ENCODE data around the gene ID3. TPM values are rescaled to one million over a fixed set of nuclear protein-coding genes. Genes with fewer than 3 reads are reported as not detected.
A peak's percentile ranks its signal among the peaks of the same experiment; 100 is the strongest.

ID3 gene
- total RNA-seq, 2 experiments from 2014 or later: 14.7 to 14.8 TPM

DNA sequence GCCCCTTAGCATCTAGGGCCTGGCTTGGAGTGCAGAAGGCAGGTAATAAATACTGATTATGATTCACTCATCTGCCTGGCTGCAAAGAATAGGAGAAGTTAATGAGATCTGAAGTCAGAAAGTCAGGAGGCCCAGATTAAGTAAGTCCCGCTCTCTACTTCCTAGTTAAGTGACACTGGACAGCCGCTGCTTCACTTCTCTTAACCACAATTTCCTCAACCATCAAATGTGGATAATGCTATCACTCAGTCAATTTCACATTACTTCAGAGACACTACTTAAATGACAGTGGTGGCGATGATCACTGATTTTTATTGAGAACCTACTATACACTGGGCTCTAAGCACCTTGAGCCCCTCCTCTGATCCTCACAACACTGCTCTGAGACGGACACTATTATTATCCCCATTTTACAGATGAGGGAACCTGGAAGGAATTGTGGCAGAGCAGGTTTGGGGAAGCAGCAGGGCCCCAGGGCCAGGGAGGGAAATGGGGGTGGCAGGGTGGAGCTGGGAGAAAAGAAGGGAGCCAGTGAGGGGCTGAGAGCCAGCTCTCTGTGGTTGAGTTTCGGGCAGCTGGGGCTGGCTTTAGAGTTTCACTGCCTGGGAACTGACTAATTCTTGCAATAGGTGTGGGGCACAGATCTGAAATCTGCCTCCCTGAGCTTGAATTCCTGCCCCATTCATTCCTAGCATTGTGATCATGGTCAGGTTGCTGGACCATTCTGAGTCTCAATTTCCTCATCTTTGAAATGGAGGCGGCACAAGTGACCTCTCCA is 25.9 kb downstream of the ID3 start:
- peaks cover 2% of the 10 kb centered on the region for H3K27me3 Mint-ChIP-seq
- H3K27ac Mint-ChIP-seq: peak overlapping the region; percentile 75
- H3K9me3 Mint-ChIP-seq: no peaks in the 10 kb centered on the region
- peaks cover 56% of the 10 kb centered on the region for H3K4me1 Mint-ChIP-seq
- ChIA-PET POLR2A (interaction anchor here (1.4 to 15.2 kb wide), 6 partner anchors 8 to 36 kb away, joined by 3 to 121 read pairs (median 12); no protein-coding TSS in a partner anchor), CTCF (interaction anchor here (0.7 to 4.6 kb wide), 5 partner anchors 7 to 104 kb away, joined by 3 to 19 read pairs (median 5); no protein-coding TSS in a partner anchor)
- peak overlapping the region; percentile 6 for H3K4me3 Mint-ChIP-seq
- H3K36me3 Mint-ChIP-seq (ENCODE audit: low read depth): peaks cover 22% of the 10 kb centered on the region
- DNase-seq: no peak

DNA sequence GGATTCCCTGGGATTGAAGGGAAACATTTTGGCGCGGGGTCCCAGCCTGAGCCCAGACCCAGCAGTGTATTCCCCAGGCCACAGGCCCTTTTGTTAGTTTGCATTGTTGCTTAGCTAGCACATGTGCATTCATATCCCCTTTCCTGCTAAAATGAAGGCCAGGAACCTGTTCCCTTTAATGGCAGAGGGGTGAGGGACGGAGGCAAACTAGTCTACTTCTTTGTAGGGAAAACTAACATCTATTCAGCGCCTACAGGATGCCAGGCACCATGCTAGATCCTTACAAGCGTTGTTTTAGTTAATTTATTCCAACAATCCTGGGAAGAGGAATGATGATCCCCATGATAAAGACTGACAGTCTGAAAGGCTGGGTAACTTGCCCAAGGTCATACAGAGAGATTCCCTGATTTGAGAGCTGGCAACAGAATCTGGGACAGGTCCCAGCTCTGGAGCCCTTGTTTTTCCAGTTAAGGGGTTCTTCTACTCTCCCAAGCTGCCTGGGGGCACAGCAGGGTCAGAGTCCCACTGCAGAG is 27.7 kb downstream of the ID3 start:
- H3K4me3 Mint-ChIP-seq: peak overlapping the region; percentile 95
- CTCF ChIA-PET: interaction anchor here (0.7 to 12.4 kb wide), 8 partner anchors 9 to 1343 kb away, joined by 3 to 192 read pairs (median 8); no protein-coding TSS in a partner anchor

DNA sequence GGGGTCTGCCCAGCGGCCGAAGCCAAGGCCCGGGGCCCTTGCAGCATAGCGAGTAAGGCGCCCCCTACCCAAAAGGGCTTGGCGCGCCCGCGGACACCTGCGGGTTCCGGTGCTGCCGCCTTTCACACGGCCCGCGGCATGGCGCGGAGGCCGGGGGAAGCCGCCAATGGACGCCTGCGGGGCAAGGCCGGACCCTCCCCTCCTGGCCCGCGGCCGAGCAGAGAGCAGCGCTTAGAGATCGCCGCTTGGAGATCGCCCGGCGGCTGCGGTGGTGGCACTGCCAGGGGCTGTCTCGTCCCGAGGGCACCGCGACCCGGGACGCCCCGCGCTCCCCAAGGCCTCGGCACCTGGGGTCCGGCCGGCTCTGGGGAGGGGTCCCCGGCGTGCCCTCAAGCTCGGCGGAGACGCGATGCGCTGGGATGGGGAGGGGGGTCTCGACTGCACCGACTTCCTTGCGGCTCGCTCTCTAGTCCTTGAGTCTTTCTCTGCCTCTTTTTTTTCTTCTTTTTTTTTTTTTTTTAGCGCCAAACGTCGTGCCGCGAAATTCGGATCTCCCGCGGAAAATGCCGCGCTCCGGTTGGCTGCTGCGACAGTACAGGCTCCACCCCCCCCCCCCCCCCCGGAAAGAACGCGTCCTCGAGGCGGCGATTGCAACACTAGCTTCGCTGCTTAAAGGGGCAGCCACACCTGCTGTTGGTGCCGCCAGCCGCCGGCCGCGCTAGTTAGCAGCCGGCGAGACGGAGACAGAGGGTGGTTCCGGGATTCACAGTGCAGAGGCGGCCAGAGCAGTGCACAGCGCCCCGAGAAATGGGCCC is 28.3 kb downstream of the ID3 start, which contains the start of gene E2F2:
E2F2 (minus strand) TSS at position 487 of the 815 bp plus-strand sequence; CDS start at position 47, 440 bp downstream.
- Mint-ChIP-seq H3K27ac (peak within 1 kb of the TSS; percentile 97), H3K9me3 (no peaks in the 10 kb centered on the region), H3K36me3 (ENCODE audit: low read depth) (peaks cover 46% of the 10 kb centered on the region), H3K4me3 (peak within 1 kb of the TSS; percentile 99), H3K4me1 (peaks cover 72% of the 10 kb centered on the region), H3K27me3 (peaks cover 2% of the 10 kb centered on the region)
- POLR2A ChIA-PET: interaction anchor here (0.8 to 15.2 kb wide), 21 partner anchors 8 to 429 kb away, joined by 3 to 121 read pairs (median 7); partner anchors contain the start of genes ELOA, HNRNPR, ID3 and PNRC2
- peak; percentile 88 for DNase-seq
- CTCF ChIA-PET: interaction anchor here (0.7 to 12.4 kb wide), 7 partner anchors 9 to 1343 kb away, joined by 3 to 192 read pairs (median 12); no protein-coding TSS in a partner anchor

More for the DNA sequence above, 27.7 kb downstream of the ID3 start:
- POLR2A ChIA-PET: interaction anchor here (0.9 to 15.2 kb wide), 20 partner anchors 9 to 428 kb away, joined by 3 to 121 read pairs (median 6); partner anchors contain the start of genes ELOA, HNRNPR, ID3 and PNRC2
- peaks cover 65% of the 10 kb centered on the region for H3K4me1 Mint-ChIP-seq
- peaks cover 2% of the 10 kb centered on the region for H3K27me3 Mint-ChIP-seq
- no peaks in the 10 kb centered on the region for H3K9me3 Mint-ChIP-seq
- DNase-seq: no peak
- peak overlapping the region; percentile 93 for H3K27ac Mint-ChIP-seq
- peaks cover 40% of the 10 kb centered on the region for H3K36me3 Mint-ChIP-seq (ENCODE audit: low read depth)

DNA sequence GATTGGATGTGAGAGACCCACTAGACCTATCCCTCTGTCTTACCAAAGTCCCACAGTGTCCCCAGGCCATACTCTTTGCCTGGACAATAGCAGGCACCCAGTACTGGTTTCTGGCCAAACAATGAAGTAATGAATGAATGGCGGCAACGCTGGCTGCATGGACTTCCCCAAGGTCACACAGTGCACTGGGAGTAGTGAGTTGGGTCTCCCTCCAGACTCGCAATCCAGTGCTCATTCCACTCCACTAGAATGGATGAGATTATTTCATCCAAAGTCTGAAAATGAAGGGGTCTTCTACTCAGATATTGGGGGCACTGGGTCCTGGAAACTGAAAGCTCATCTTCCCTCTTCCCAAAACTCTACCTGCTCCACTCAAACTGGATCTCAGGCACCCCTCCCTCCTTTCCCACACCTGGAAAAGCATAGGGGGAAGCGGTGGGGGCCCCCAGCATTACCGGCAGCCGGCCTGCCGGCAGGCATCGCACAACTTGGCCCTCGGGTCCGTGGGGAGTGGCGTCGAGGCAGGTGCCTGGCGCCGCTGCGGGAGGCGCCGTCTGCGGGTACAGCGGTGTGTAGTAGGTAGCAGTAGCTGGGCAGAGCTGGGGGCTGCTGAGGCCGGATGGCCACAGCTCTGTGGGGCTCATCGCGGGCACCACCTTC is 29.1 kb downstream of the ID3 start:
- POLR2A ChIA-PET: interaction anchor here (0.8 to 15.2 kb wide), 21 partner anchors 9 to 430 kb away, joined by 3 to 121 read pairs (median 9); partner anchors contain the start of genes ELOA, HNRNPR, ID3 and PNRC2
- DNase-seq: no peak
- peak overlapping the region; percentile 97 for H3K27ac Mint-ChIP-seq
- CTCF ChIA-PET: interaction anchor here (0.6 to 12.4 kb wide), 7 partner anchors 10 to 107 kb away, joined by 3 to 192 read pairs (median 12); no protein-coding TSS in a partner anchor
- peaks cover 52% of the 10 kb centered on the region for H3K36me3 Mint-ChIP-seq (ENCODE audit: low read depth)
- H3K4me3 Mint-ChIP-seq: peak overlapping the region; percentile 99
- H3K27me3 Mint-ChIP-seq: no peaks in the 10 kb centered on the region
- H3K4me1 Mint-ChIP-seq: peaks cover 74% of the 10 kb centered on the region
- H3K9me3 Mint-ChIP-seq: no peaks in the 10 kb centered on the region

DNA sequence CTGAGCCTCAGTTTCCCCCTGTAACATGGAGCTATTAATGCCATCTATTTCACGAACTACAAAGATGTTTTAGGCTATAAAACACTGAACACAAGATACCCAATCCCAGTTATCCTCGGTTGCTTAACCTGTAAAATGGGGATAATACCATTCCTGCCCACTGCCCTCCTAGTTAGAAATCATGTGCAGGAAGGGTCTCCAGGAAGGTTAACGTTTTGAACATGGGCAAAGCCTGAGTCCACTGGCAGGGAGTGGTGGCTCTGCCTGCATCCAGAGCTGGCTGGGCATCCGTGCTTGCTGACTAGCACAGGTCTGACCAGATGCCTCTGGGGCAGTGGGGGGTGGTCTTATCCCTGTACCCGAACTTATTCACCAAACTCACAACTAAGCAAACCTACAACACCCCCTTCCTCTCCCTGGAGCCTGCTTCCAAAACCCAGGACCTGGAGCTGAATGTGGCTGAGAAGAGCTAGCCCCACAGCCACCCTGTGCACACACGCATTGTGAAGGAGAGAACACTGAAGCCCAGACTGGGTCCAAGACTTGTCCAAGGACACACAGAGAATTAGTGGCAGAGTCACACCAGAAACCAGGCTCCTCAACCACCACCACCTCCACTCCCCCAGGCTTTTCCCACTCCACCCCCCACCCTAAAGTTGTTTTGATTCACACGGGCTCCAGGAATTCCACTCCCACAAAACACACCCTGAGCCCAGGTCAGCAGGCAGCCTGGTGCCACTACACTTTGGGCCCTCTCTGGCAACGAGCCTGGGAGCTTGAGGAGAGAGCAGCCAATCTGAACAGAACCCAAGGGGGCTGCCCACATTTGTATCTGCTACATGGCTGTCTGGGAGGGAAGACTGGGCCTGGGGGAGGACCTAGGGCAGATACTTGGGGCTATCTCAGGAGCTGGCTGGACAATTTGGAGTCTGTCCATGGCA is 29.9 kb downstream of the ID3 start:
- ChIA-PET POLR2A (interaction anchor here (0.6 to 15.2 kb wide), 25 partner anchors 8 to 975 kb away, joined by 3 to 122 read pairs (median 11); partner anchors contain the start of genes HNRNPR, ID3, PNRC2 and RPL11), CTCF (interaction anchor here (0.5 to 12.4 kb wide), 18 partner anchors 9 to 1146 kb away, joined by 3 to 192 read pairs (median 8); partner anchors contain the start of genes ELOA, HNRNPR, ID3 and RPL11)
- Mint-ChIP-seq H3K27ac (peak overlapping the region; percentile 97), H3K9me3 (no peaks in the 10 kb centered on the region), H3K36me3 (ENCODE audit: low read depth) (peaks cover 52% of the 10 kb centered on the region), H3K4me3 (peak overlapping the region; percentile 99), H3K4me1 (peaks cover 76% of the 10 kb centered on the region), H3K27me3 (no peaks in the 10 kb centered on the region)
- peak; percentile 33 for DNase-seq

DNA sequence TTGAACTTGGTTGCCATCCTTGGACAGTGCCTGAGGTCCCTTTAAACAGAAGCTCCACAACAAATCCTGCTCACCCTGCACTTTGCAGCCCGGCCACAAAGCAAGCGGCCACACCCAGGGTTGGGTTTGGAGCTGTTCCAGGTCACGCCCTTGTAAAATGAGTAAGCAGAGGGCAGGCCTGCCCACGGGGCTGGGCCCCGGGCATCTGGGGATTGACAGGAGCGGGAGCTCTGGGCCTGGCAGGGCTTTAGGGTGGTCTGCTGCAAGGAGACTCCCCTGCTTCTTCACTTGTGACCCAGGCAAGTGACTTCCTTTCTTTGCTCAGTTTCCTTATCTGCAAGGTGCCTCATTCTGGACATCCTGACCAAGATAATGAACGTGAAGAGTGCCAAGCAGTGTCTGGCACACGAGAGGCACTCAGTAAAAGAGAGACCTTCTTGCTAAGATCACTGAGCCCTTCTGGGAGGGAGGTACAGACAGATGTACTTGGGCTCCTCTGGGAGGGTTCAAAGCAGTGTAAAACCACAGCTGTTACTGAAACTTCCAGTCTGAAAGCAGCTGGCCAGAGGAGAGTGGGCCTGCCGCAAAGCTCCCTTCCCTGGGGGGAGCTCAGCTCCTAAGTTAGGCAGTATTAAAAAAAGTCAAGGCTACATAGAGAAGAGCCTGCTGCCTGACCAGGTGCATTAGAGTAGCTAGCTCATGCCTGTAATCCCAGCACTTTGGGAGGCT is 30.9 kb downstream of the ID3 start:
- Mint-ChIP-seq H3K36me3 (ENCODE audit: low read depth) (peaks cover 58% of the 10 kb centered on the region), H3K9me3 (no peaks in the 10 kb centered on the region), H3K27me3 (no peaks in the 10 kb centered on the region), H3K4me3 (peak overlapping the region; percentile 99), H3K27ac (peak overlapping the region; percentile 97), H3K4me1 (peaks cover 77% of the 10 kb centered on the region)
- DNase-seq: peak; percentile 93
- POLR2A ChIA-PET: interaction anchor here (0.6 to 15.2 kb wide), 29 partner anchors 9 to 976 kb away, joined by 3 to 122 read pairs (median 7); partner anchors contain the start of genes ASAP3, ELOA, HNRNPR and ID3
- CTCF ChIA-PET: interaction anchor here (0.5 to 12.4 kb wide), 24 partner anchors 8 to 1147 kb away, joined by 3 to 192 read pairs (median 6); partner anchors contain the start of genes ELOA, HNRNPR, ID3 and RPL11

DNA sequence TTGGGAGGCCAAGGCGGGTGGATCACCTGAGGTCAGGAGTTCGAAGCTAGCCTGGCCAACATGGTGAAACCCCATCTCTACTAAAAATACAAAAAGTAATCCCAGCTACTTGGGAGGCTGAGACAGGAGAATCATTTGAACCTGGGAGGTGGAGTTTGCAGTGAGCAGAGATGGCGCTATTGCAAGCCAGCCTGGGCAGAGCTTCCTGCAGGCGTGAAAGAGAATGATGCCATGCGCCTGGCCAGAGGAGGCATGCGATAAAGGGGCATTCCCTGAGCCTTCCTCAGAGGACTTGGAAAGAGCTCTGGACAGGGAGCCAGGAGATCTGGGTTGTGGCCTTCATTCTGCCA is 31.4 kb downstream of the ID3 start:
- peaks cover 63% of the 10 kb centered on the region for H3K36me3 Mint-ChIP-seq (ENCODE audit: low read depth)
- ChIA-PET CTCF (interaction anchor here (0.7 to 12.4 kb wide), 21 partner anchors 9 to 188 kb away, joined by 3 to 192 read pairs (median 6); partner anchors contain the start of genes HNRNPR, ID3 and RPL11), POLR2A (interaction anchor here (0.9 to 15.2 kb wide), 26 partner anchors 9 to 977 kb away, joined by 3 to 122 read pairs (median 10); partner anchors contain the start of genes ASAP3, ELOA, HNRNPR and ID3)
- peaks cover 74% of the 10 kb centered on the region for H3K4me1 Mint-ChIP-seq
- no peak for DNase-seq
- H3K27me3 Mint-ChIP-seq: no peaks in the 10 kb centered on the region
- no peaks in the 10 kb centered on the region for H3K9me3 Mint-ChIP-seq
- H3K27ac Mint-ChIP-seq: peak overlapping the region; percentile 97
- peak overlapping the region; percentile 99 for H3K4me3 Mint-ChIP-seq

DNA sequence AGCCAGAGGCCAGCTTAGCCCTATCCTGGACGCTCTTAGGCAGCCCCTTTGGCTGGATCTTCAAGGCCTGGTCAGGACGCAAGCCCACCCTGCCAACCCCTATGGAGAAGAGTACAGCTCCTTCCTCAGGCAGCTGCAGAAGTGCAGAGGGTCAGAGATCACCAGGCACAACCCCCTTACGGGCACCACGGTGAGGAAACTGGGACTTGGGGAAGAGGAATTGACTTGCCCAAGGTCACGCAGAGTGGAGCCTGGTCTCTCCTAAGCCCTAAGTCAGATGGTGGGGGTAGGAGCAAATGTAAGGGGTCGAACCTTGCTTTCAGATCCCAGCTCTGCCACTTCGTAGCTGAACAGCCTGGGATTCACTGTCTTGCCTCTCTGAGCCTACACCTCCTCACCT is 31.9 kb downstream of the ID3 start:
- DNase-seq: no peak
- Mint-ChIP-seq H3K27me3 (no peaks in the 10 kb centered on the region), H3K36me3 (ENCODE audit: low read depth) (peaks cover 68% of the 10 kb centered on the region), H3K9me3 (no peaks in the 10 kb centered on the region), H3K4me1 (peaks cover 74% of the 10 kb centered on the region), H3K4me3 (peak overlapping the region; percentile 99), H3K27ac (peak overlapping the region; percentile 97)
- ChIA-PET CTCF (interaction anchor here (0.9 to 12.4 kb wide), 16 partner anchors 9 to 187 kb away, joined by 3 to 192 read pairs (median 6); partner anchors contain the start of genes HNRNPR, ID3 and RPL11), POLR2A (interaction anchor here (1.0 to 15.2 kb wide), 23 partner anchors 8 to 452 kb away, joined by 3 to 122 read pairs (median 12); partner anchors contain the start of genes ASAP3, ELOA, HNRNPR and ID3)

DNA sequence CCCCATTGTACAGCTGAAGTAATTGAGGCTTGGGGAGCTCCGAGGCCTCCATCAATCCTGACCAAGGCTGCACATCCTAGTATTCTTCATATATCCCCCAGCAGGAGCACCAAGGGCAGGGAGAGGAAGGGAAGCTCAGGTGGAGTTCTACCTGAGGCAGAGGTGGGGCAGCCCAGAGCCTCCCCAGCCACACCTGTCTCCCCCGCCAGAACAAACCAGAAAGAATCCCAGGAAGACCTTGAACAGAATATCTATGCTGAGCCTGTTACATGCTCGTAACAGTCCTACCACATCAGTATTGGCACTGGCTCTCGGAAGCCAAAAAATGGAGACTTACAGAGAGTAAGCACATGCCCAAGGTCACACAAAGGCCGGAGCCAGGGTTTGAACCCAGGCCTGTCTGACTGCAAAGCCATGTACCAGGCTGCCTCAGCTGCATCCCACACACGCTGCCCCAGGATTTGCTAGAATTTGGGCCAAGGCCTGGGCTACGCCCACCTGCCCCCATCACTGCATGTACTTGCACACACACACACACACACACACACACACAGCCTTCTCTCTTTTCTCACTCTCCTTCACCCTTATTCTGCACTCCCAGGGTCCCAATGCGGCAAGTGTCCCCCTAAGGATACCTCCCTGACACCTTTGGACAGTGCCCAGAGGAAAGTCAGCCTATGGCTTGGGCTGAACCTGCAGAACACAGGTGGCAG is 32.8 kb downstream of the ID3 start:
- Mint-ChIP-seq H3K36me3 (ENCODE audit: low read depth) (peaks cover 77% of the 10 kb centered on the region), H3K4me1 (peaks cover 74% of the 10 kb centered on the region), H3K27me3 (no peaks in the 10 kb centered on the region), H3K27ac (peak overlapping the region; percentile 97), H3K4me3 (peak overlapping the region; percentile 99), H3K9me3 (no peaks in the 10 kb centered on the region)
- ChIA-PET POLR2A (interaction anchor here (2.5 to 15.2 kb wide), 8 partner anchors 9 to 184 kb away, joined by 13 to 122 read pairs (median 38); partner anchors contain the start of gene RPL11), CTCF (interaction anchor here (1.3 to 12.4 kb wide), 5 partner anchors 10 to 111 kb away, joined by 3 to 192 read pairs (median 14); no protein-coding TSS in a partner anchor)
- DNase-seq: no peak
